ENCODE measurements around the gene SURF2.

GRCh38 chr9:133379153-133380086 lies 23.1 kb downstream of the SURF2 start:
- TF ChIP-seq CTCF (conservative IDR thresholded peaks at IDR 0.05; ENCODE audit: low read length) (no peak), EZH2phosphoT487 (IDR thresholded peaks at IDR 0.05; ENCODE audit: borderline replicate concordance, low read depth, low read length) (no peak)
